Left lung (tissue), 10 donors: ENCODE data around the gene EMILIN2. TPM values are rescaled to one million over a fixed set of nuclear protein-coding genes. Genes with fewer than 3 reads are reported as not detected.

Source experiments
- ATAC-seq: fragments of 200-7000 bp; cut with Tn5 transposase; one replicate; pipeline ENCODE4 v1.9.1; 2020; ENCODE audit warnings: moderate library complexity
- DNase-seq, 4 donors: peaks; one replicate each; pipeline ENCODE4 v3.0.0-alpha.2; 2013 to 2020
- H3K27ac ChIP-seq, 2 donors: fragments of 200-600 bp; sonication (generic) in 1 of 2; one replicate each; pipeline versions ENCODE4 v1.5.0 to v1.8.0; 2020 to 2021
- H3K27me3 ChIP-seq, 2 donors: fragments of 200-600 bp; sonication (generic) in 1 of 2; one replicate each; pipeline versions ENCODE4 v1.5.0 to v1.8.0; 2020 to 2021
- H3K36me3 ChIP-seq, 2 donors: fragments of 200-600 bp; sonication (generic) in 1 of 2; one replicate each; pipeline versions ENCODE4 v1.5.0 to v1.8.0; 2020 to 2021
- H3K4me1 ChIP-seq, 2 donors: fragments of 200-600 bp; one replicate each; pipeline ENCODE4 v1.8.0; 2021
- H3K4me3 ChIP-seq, 2 donors: fragments of 200-600 bp; sonication (generic) in 1 of 2; one replicate each; pipeline versions ENCODE4 v1.5.0 to v1.8.0; 2020 to 2021; ENCODE audit warnings: mild to moderate bottlenecking in 1 of 2
- H3K9me3 ChIP-seq, 2 donors: fragments of 200-600 bp; sonication (generic) in 1 of 2; one replicate each; pipeline versions ENCODE4 v1.5.0 to v1.8.0; 2020 to 2021
- CTCF ChIP-seq, 2 donors: fragments of 200-600 bp; sonication (generic) in 1 of 2; IDR thresholded peaks; one replicate each; pipeline versions ENCODE4 v1.5.0 to v1.8.0; 2021; ENCODE audit warnings: antibody characterized with exemption in 2 of 2
- intact Hi-C, 2 donors: fragments of 100-400 bp; cut with DNase I; formaldehyde crosslinking; loops; one replicate each; pipeline versions ENCODE4 v1.11.2 to v1.14.2; 2022
- polyA plus RNA-seq, 6 donors: library from polyadenylated mRNA; unstranded; fragments of 120-200 nt; gene quantifications; one replicate each; pipeline ENCODE4 v1.2.1, GENCODE V29; 2013; ENCODE audit not compliant: insufficient read length in 6 of 6
- total RNA-seq, 2 donors: library from RNA; stranded (reverse); fragmentation: NEBNext Ultra II Directional; extraction: Animal tissue kit (Norgen Biotek cat#: 25700); gene quantifications; one replicate each; pipeline ENCODE4 v1.2.1, GENCODE V29; 2021
- donor health status: DM: no; HTN: yes; CAD: no.
- donor health status: DM: no; HTN: no; CAD: no.

EMILIN2 gene
- total and polyA plus RNA-seq, 8 donors = 10.6 to 56.2 (median 15.1) TPM

GRCh38 chr18:2909431-2910140, 62.8 kb downstream of the EMILIN2 start:
- Histone ChIP-seq H3K27me3 (no peaks in the 10 kb centered on the region), H3K4me1 (peaks cover 0 to 28% of the 10 kb centered on the region in 2 donors), H3K27ac (no peak overlapping the region), H3K36me3 (peaks cover 0 to 65% of the 10 kb centered on the region in 2 donors), H3K4me3 (no peak overlapping the region), H3K9me3 (no peaks in the 10 kb centered on the region)
- no peak for TF ChIP-seq CTCF (IDR thresholded peaks at IDR 0.05)
- intact Hi-C loops = no loop called here
- ATAC-seq = no peak
- DNase-seq = no peak

DNA sequence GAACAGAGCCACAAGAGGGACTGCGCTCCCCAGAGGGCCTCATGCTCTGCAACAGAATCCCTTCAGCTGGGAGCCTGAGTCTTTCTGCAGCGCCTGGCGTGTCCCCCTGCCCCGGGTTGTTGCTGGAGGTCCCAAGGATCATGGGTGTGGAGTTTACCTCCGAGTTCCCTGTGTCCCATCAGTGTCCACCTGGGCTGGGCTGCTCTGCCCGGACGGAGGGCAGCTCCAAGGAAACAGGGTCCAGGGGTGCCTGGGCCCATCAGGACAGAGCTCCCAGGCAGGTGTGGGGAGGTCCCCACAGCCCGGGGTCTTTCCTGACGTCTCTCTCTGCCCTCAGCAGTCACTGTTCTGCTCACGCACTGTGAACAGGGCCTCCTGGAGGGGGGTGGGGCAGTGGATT, 63.5 kb downstream of the EMILIN2 start:
- intact Hi-C loops = no loop called here
- TF ChIP-seq CTCF (IDR thresholded peaks at IDR 0.05) = no peak

GRCh38 chr18:2910751-2911425, 64.1 kb downstream of the EMILIN2 start:
- no peak overlapping the region for H3K27ac ChIP-seq
- H3K9me3 ChIP-seq = no peaks in the 10 kb centered on the region
- peaks cover 0 to 15% of the 10 kb centered on the region in 2 donors for H3K4me1 ChIP-seq
- peaks cover 0 to 78% of the 10 kb centered on the region in 2 donors for H3K36me3 ChIP-seq
- no peak for TF ChIP-seq CTCF (IDR thresholded peaks at IDR 0.05)
- no peak overlapping the region for H3K4me3 ChIP-seq
- no peak for DNase-seq
- intact Hi-C loops = no loop called here
- no peaks in the 10 kb centered on the region for H3K27me3 ChIP-seq
- ATAC-seq = no peak

More for the DNA sequence above, 63.5 kb downstream of the EMILIN2 start:
- Histone ChIP-seq H3K27ac (no peak overlapping the region), H3K9me3 (no peaks in the 10 kb centered on the region), H3K27me3 (no peaks in the 10 kb centered on the region), H3K4me1 (peaks cover 0 to 21% of the 10 kb centered on the region in 2 donors), H3K36me3 (peaks cover 0 to 72% of the 10 kb centered on the region in 2 donors), H3K4me3 (no peak overlapping the region)
- ATAC-seq = no peak
- no peak for DNase-seq

- Histone ChIP-seq H3K4me1 (peaks cover 0 to 21% of the 10 kb centered on the region in 2 donors), H3K27ac (no peak overlapping the region), H3K36me3 (peaks cover 0 to 85% of the 10 kb centered on the region in 2 donors), H3K4me3 (no peak overlapping the region), H3K9me3 (no peaks in the 10 kb centered on the region), H3K27me3 (no peaks in the 10 kb centered on the region)
- DNase-seq = no peak
- no peak for TF ChIP-seq CTCF (IDR thresholded peaks at IDR 0.05)
- intact Hi-C loops = no loop called here
- no peak for ATAC-seq
Observed at GRCh38 chr18:2911533-2911932, 64.7 kb downstream of the EMILIN2 start.
